ENCODE results near the gene PDZD11.

PDZD11 gene

GRCh38 chrX:70255452-70255851 is 34.3 kb downstream of the PDZD11 start:
- no peak for TF ChIP-seq CTCF (IDR thresholded peaks at IDR 0.05)
- Mint-ChIP-seq H3K36me3 (ENCODE audit: low read depth) (peaks cover 7% of the 10 kb centered on the region), H3K4me1 (peaks cover 13% of the 10 kb centered on the region), H3K27me3 (ENCODE audit: low read depth, poor library complexity) (peaks cover 10% of the 10 kb centered on the region), H3K4me3 (no peak overlapping the region), H3K27ac (no peak overlapping the region), H3K9me3 (peaks cover 55% of the 10 kb centered on the region)
- no peak for DNase-seq

- Mint-ChIP-seq H3K36me3 (ENCODE audit: low read depth) (peaks cover 7% of the 10 kb centered on the region), H3K4me1 (peaks cover 13% of the 10 kb centered on the region), H3K4me3 (no peak overlapping the region), H3K27me3 (ENCODE audit: low read depth, poor library complexity) (peaks cover 10% of the 10 kb centered on the region), H3K27ac (no peak overlapping the region), H3K9me3 (peaks cover 57% of the 10 kb centered on the region)
- TF ChIP-seq CTCF (IDR thresholded peaks at IDR 0.05) = no peak
- no peak for DNase-seq
These were observed 34.8 kb downstream of the PDZD11 start for GRCh38 chrX:70254909-70255308.

GRCh38 chrX:70254063-70254400 is 35.7 kb downstream of the PDZD11 start:
- Mint-ChIP-seq H3K27me3 (ENCODE audit: low read depth, poor library complexity) (peaks cover 10% of the 10 kb centered on the region), H3K27ac (no peak overlapping the region), H3K36me3 (ENCODE audit: low read depth) (peaks cover 7% of the 10 kb centered on the region), H3K9me3 (peaks cover 55% of the 10 kb centered on the region), H3K4me3 (no peak overlapping the region), H3K4me1 (peaks cover 13% of the 10 kb centered on the region)
- DNase-seq = no peak
- no peak for TF ChIP-seq CTCF (IDR thresholded peaks at IDR 0.05)

- Mint-ChIP-seq H3K4me1 (peaks cover 13% of the 10 kb centered on the region), H3K4me3 (no peak overlapping the region), H3K36me3 (ENCODE audit: low read depth) (peaks cover 7% of the 10 kb centered on the region), H3K9me3 (peaks cover 56% of the 10 kb centered on the region), H3K27me3 (ENCODE audit: low read depth, poor library complexity) (peaks cover 10% of the 10 kb centered on the region), H3K27ac (no peak overlapping the region)
- no peak for TF ChIP-seq CTCF (IDR thresholded peaks at IDR 0.05)
- DNase-seq = no peak
These were observed 36.2 kb downstream of the PDZD11 start for GRCh38 chrX:70253377-70254062.

GRCh38 chrX:70252491-70252890 is 37.2 kb downstream of the PDZD11 start:
- Mint-ChIP-seq H3K9me3 (peaks cover 55% of the 10 kb centered on the region), H3K4me3 (no peak overlapping the region), H3K4me1 (peaks cover 12% of the 10 kb centered on the region), H3K27ac (no peak overlapping the region), H3K36me3 (ENCODE audit: low read depth) (peaks cover 7% of the 10 kb centered on the region), H3K27me3 (ENCODE audit: low read depth, poor library complexity) (peaks cover 10% of the 10 kb centered on the region)
- no peak for TF ChIP-seq CTCF (IDR thresholded peaks at IDR 0.05)
- DNase-seq = no peak

GRCh38 chrX:70247252-70247651 is 42.5 kb downstream of the PDZD11 start:
- Mint-ChIP-seq H3K27ac (no peak overlapping the region), H3K4me1 (no peaks in the 10 kb centered on the region), H3K27me3 (ENCODE audit: low read depth, poor library complexity) (peaks cover 4% of the 10 kb centered on the region), H3K36me3 (ENCODE audit: low read depth) (no peaks in the 10 kb centered on the region), H3K9me3 (peaks cover 36% of the 10 kb centered on the region), H3K4me3 (no peak overlapping the region)
- no peak for DNase-seq
- no peak for TF ChIP-seq CTCF (IDR thresholded peaks at IDR 0.05)
